GM21360 (cell line): Measurements from ENCODE around the gene SOS1.
"Not testable (repeated sequence)": the region's sequence is repeated elsewhere in the genome, so short reads cannot be mapped to it uniquely, and the experiment has no call there.

Experiments
- ATAC-seq: cut with Tn5 transposase; IDR thresholded peaks from one replicate; pipeline ENCODE4 v1.9.1; 2021; ENCODE audit warnings: mild to moderate bottlenecking, moderate library complexity; ENCODE audit not compliant: unreplicated experiment

Gene SOS1

GRCh38 chr2:39120771-39121522 is at the start of gene SOS1:
Gene SOS1 (minus strand): TSS chr2:39121051. CDS start chr2:39120422, 629 bp downstream.
- ATAC-seq, result peak; percentile 40

GRCh38 chr2:39164089-39164488 is 43.2 kb upstream of the SOS1 start:
- no peak for ATAC-seq

DNA sequence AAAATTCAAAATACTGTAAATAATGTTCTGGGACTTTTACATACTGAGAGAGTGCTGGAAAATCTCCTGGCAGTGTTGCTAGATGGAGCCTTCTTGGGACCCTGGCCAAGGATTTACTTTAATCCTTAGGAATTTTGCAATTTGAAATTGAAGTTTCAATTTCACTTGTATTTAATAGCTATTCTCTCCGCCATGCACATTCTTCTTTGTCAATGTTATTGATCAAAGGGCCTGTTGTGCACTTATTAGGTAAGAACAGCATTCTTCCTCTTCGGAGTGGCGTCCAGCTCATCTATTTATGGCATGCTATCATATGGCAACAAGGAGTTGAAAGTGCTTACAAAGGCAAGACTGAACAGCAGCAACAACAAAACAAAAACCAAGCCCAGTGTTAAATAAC is 40.1 kb upstream of the SOS1 start:
- ATAC-seq, result no peak

GRCh38 chr2:39159283-39159682 is 38.4 kb upstream of the SOS1 start:
- no peak for ATAC-seq

GRCh38 chr2:39158351-39158750 is 37.5 kb upstream of the SOS1 start:
- no peak for ATAC-seq

DNA sequence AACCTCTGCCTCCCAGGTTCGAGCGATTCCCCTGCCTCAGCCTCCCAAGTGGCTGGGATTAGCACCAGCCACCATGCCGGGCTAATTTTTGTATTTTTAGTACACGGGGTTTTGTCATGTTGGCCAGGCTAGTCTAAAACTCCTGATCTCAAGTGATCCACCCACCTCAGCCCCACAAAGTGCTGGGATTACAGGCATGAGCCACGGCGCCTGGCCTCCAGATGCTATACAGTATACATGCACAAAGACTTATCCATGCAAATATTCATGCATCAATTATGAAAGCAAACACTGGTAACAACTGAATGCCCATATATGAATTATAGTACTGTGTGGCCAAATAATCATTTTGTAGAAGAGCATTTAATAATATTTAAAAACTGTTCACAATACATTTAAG is 36.0 kb upstream of the SOS1 start:
- ATAC-seq, result no peak

GRCh38 chr2:39156107-39156506 is 35.3 kb upstream of the SOS1 start:
- ATAC-seq, result no peak

DNA sequence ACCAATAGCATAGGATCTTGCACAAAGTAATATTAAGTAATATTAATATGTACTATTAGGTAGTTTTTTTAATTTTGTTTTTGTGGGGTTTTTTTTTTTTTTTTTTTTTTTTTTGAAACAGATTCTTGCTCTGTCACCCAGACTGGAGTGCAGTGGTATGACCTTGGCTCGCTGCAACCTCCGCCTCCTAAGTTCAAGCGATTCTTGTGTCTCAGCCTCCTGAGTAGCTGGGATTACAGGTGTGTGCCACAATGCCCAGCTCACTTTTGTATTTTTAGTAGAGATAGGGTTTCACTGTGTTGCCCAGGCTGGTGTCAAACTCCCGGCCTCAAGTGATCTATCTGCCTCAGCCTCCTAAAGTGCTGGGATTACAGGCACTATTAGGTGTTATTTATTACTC is 34.7 kb upstream of the SOS1 start:
- ATAC-seq, result not testable (repeated sequence)

DNA sequence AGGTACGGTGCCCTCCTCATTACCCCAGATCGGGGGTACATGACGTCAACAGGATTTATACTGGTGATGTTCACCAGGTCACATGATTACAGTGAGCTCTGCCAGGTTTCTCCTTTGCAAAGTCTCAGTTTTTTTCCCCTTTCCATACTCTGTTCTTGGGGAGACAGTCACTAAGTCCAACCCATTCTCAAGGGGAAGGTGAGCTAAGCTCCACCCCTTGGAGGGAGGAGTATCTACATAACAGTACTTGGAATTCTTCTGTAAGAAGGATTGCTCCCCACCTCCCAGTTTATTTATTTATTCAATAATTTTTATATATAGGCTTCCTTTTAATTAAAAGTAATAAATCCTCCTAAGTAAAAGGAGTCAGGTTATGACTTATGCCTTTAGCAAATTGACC is 34.1 kb upstream of the SOS1 start:
- ATAC-seq, result no peak

DNA sequence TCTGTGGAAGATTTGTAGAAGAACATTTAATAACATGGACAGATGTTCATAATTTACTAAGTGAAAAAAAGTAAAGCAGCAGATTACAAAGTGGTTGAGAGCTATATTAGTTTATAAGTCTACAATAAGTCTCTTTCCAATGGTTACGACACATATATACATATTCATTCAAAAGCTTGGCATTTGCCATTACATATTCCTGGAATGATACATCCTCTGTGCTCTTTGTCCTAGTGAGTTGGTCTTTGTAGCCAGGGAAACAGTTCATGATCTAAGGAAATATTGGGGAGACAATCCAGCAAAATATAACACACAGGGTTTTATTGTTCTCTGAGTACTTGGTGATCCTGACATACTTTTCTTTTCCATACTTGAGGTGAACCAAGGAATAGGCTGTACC is 32.5 kb upstream of the SOS1 start:
- ATAC-seq, result no peak

DNA sequence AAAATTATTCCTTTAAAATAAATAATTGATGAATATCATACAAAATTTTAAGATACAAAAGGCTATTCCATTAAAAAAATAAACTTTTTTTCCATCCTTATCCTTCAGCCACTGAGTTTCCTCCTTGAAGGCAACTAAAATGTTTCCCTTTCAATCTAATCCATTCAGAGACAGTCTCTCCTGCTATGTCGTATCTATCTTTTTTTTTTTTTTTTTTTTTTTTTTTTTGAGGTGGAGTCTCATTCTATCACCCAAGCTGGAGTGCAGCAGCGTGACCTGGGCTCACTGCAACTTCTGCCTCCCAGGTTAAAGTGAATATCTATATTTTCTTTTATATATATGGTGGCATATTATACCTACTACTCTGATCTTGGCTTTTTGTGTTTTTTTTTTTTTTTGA is 31.7 kb upstream of the SOS1 start:
- no peak for ATAC-seq

DNA sequence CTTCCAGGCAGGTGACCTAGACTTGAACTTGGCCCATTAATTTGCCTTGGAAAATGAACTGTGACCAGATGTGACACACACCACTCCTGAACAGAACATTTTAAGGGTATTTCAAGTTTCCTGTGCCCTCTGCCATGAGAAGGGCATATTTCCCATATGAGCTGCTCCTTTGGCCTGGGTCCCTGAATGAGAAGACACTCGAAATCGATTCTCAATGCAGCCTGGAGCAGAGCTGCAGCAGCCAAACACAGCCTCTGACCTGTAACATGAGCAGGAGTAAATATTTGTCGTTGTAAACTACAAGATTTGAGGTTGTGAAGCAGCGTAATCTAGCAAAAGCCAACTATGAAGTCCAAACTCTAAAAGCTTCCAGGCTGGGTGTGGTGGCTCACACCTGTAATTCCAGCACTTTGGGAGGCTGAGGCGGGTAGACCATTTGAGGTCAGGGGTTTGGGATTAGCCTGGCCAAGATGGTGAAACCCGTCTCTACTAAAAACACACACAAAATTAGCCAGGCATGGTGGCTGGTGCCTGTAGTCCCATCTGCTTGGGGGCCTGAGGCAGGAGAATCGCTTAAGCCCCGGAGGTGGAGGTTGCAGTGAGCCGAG is 30.1 kb upstream of the SOS1 start:
- ATAC-seq, result no peak

GRCh38 chr2:39150102-39150562 is 29.3 kb upstream of the SOS1 start:
- no peak for ATAC-seq

- ATAC-seq, result no peak
Measured at GRCh38 chr2:39146630-39147029, 25.8 kb upstream of the SOS1 start.

- ATAC-seq, result no peak
Measured at GRCh38 chr2:39145906-39146421, 25.1 kb upstream of the SOS1 start.

- ATAC-seq, result no peak
Measured at GRCh38 chr2:39144416-39144815, 23.6 kb upstream of the SOS1 start.

DNA sequence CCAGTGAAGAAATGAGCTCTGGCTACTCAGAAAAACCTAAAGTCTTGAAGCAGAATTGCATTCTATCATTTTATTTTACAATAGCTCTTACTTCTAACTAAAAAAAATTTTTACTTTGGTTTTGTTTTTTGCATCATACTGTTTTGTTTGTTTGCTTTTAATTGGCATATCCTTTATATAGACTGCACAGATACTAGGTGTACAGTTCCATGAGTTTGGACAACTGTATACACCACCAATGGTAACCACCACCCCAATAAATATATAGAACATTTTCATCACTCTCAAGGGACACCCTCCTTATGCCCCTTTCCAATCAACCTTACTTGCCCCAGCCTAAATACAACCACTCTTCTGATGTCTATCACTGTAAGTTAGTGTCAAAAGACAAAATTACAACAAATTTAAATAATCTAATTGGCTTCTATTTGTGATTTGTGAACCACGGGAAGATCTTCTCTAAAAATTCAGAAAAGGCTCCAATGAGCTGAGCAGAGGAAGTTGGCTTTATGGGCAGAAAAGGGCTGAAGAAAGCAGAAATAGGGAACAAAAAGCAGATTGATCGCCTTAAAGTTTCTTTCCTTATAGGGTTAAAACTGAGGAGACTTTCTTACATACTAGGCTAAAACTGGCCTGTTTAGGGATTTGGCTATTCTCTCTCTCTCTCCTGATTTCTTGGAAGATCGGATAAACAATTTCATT is 22.2 kb upstream of the SOS1 start:
- no peak for ATAC-seq

- ATAC-seq, result no peak
Measured at GRCh38 chr2:39141334-39142271, 20.8 kb upstream of the SOS1 start.

DNA sequence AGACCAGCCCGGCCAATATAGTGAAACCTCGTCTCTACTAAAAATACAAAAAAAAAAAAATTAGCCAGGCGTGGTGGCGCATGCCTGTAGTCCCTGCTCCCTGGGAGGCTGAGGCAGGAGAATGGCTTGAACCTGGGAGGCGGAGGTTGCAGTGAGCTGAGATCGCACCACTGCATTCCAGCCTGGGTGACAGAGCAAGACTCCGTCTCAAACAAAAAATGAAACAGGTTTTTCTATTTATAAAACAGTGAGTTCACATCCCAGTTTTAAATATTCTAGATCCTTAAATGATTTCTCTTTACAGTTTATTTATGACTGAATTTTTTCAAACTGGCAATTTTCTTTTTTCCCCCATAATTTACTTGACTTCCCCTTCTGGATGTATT is 20.1 kb upstream of the SOS1 start:
- ATAC-seq, result not testable (repeated sequence)

- no peak for ATAC-seq
Measured at GRCh38 chr2:39140322-39140847, 19.5 kb upstream of the SOS1 start.
